ENCODE measurements around the gene LAMC3. TPM values are rescaled to one million over a fixed set of nuclear protein-coding genes. Genes with fewer than 3 reads are reported as not detected.
A peak's percentile ranks its signal among the peaks of the same experiment; 100 is the strongest.

The LAMC3 gene
- total and polyA plus RNA-seq, 9 of the 15 experiments (the other 6 are each of a cell fraction or from before 2014, with no cell fraction given) = 0.10 TPM; not detected in 8

GRCh38 chr9:131117121-131117761, 108.3 kb downstream of the LAMC3 start:
- intact Hi-C loops (cut with micrococcal nuclease) = no loop called here

More at GRCh38 chr9:131117121-131117761, 108.3 kb downstream of the LAMC3 start:
- Histone ChIP-seq H3K9me1 (ENCODE audit: control insufficient read depth, insufficient read depth, low read length) (peaks cover 6% of the 10 kb centered on the region), H3K9ac (ENCODE audit: insufficient read depth in 1 of 2, low read depth in 2 of 2, low read length in 2 of 2) (peak overlapping the region in 1 of 2 experiments; percentile 21; a peak in 2 of 4 replicates), H4K20me1 (replicated peaks; ENCODE audit: control insufficient read depth, insufficient read depth, low read length) (peaks cover 31% of the 10 kb centered on the region), H2AFZ (ENCODE audit: low read depth, low read length) (no peak overlapping the region), H3K27me3 (ENCODE audit: control insufficient read depth in 2 of 2, insufficient read depth in 2 of 2, low read length in 2 of 2) (peaks cover 85 to 86% of the 10 kb centered on the region in 2 experiments), H3K79me2 (ENCODE audit: control insufficient read depth, insufficient read depth, low read length) (no peaks in the 10 kb centered on the region), H3K4me2 (ENCODE audit: insufficient read depth, low read length) (no peak overlapping the region), H3K4me3 (no peak overlapping the region), H3K9me3 (replicated peaks; ENCODE audit: control insufficient read depth, insufficient read depth, low read depth, low read length) (no peaks in the 10 kb centered on the region), H3K36me3 (ENCODE audit: control insufficient read depth, insufficient read depth, low read length) (no peaks in the 10 kb centered on the region), H3K27ac (ENCODE audit: extremely low read depth, low read depth, low read length) (no peak overlapping the region), H3K4me1 (replicated peaks in 1 of 2; ENCODE audit: control insufficient read depth in 2 of 2, insufficient read depth in 2 of 2, low read length in 2 of 2) (peaks cover 3 to 8% of the 10 kb centered on the region in 2 experiments; a peak in 3 of 5 replicates)
- POLR2A ChIA-PET = interaction anchor here (0.5 to 99.3 kb wide), 8 partner anchors 18 to 353 kb away, joined by 3 to 3336 read pairs (median 3); partner anchors contain the start of genes AIF1L and NUP214
- DNase-seq (ENCODE audit: extremely low read depth in 1 of 4, low spot score in 3 of 4) = peak in 2 of 4 experiments; percentile 58 to 62
- CTCF ChIA-PET (ENCODE audit: low intra/inter-chr PET ratio) = no interaction called here
- ATAC-seq = no peak
- TF ChIP-seq HNRNPL (IDR thresholded peaks at IDR 0.05; ENCODE audit: low read depth, low read length) (no peak), BRCA1 (IDR thresholded peaks at IDR 0.05) (no peak), BRCA1 (CRISPR knock-in tag; IDR thresholded peaks at IDR 0.05) (no peak), RBM15 (IDR thresholded peaks at IDR 0.05; ENCODE audit: insufficient read depth, low read length) (no peak), ELF1 (tag; IDR thresholded peaks at IDR 0.05) (no peak), HMBOX1 (IDR thresholded peaks at IDR 0.05) (no peak), NELFE (IDR thresholded peaks at IDR 0.05; ENCODE audit: insufficient read depth, insufficient read length) (no peak), SMAD3 (CRISPR knock-in tag; conservative IDR thresholded peaks at IDR 0.05) (no peak), ZNF212 (CRISPR knock-in tag; IDR thresholded peaks at IDR 0.05) (no peak), ERF (CRISPR knock-in tag; IDR thresholded peaks at IDR 0.05) (no peak), HNRNPK (IDR thresholded peaks at IDR 0.05; ENCODE audit: low read depth, low read length, poor library complexity, severe bottlenecking) (no peak), NEUROD1 (IDR thresholded peaks at IDR 0.05; ENCODE audit: borderline replicate concordance, low read depth, low read length, partially characterized antibody) (no peak), ZNF121 (CRISPR knock-in tag; conservative IDR thresholded peaks at IDR 0.05) (no peak), ZBTB5 (IDR thresholded peaks at IDR 0.05) (no peak), TEAD1 (CRISPR knock-in tag; IDR thresholded peaks at IDR 0.05) (no peak), CHCHD3 (CRISPR knock-in tag; IDR thresholded peaks at IDR 0.05) (no peak), MTF1 (CRISPR knock-in tag; IDR thresholded peaks at IDR 0.05; ENCODE audit: borderline replicate concordance) (no peak), BRF1 (IDR thresholded peaks at IDR 0.05; ENCODE audit: borderline replicate concordance, extremely low read depth, insufficient read length) (no peak)
- in situ Hi-C loops (cut with MboI) = no loop called here
- BruUV-seq (replicated peaks) = no TSS peak
- WGBS (ENCODE audit: insufficient coverage, low coverage, missing lambda C conversion rate) = under 1% methylated on average over 13 of the region's 13 CpGs
- FAIRE-seq = no peak

Data from K562 (cell line).